ENCODE measurements around the gene CSNK2A1. TPM values are rescaled to one million over a fixed set of nuclear protein-coding genes. Genes with fewer than 3 reads are reported as not detected.

Gene CSNK2A1
- total and polyA plus RNA-seq, 2 donors (not counting 3 experiments of a cell fraction or from before 2014, with no cell fraction given): 68.4 to 142 TPM

DNA sequence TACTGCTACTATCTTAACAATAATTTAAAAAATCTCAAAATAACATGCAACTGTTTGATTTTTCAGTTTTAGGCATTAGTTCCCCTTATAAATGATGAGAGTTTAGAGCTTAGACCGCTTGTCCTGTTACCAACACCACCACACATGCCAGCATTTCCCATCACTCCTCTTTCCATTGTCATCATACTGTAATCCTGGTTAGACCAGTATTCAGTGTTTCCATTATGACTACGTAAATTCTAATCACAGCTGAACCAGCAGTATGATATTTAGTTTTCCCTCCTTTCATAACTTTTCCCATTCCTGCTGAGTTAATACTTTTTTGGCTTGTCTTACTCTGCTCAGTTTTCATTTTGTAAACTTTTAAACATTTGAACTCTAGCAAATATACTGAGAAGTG is 69.0 kb downstream of the CSNK2A1 start:
- H2AFZ ChIP-seq (ENCODE audit: low read depth, low read length): no peak overlapping the region
- H4K20me1 ChIP-seq (replicated peaks; ENCODE audit: control insufficient read depth, extremely low read depth, insufficient read depth, low read length): no peaks in the 10 kb centered on the region
- no peaks in the 10 kb centered on the region for H3K79me2 ChIP-seq (ENCODE audit: control insufficient read depth, insufficient read depth, low read length)
- peaks cover 5% of the 10 kb centered on the region for H3K4me1 ChIP-seq (ENCODE audit: control insufficient read depth, extremely low read depth, insufficient read depth, low read length)
- ChIA-PET POLR2A (no interaction called here), CTCF (no interaction called here)
- H3K27me3 ChIP-seq (ENCODE audit: control insufficient read depth in 2 of 2, insufficient read depth in 2 of 2, low read length in 2 of 2): no peaks in the 10 kb centered on the region
- DNase-seq (ENCODE audit: low read depth, low spot score) (no peak), FAIRE-seq (no peak)
- H3K27ac ChIP-seq (ENCODE audit: insufficient read depth, low read depth, low read length): no peak overlapping the region
- H3K9me1 ChIP-seq (replicated peaks; ENCODE audit: control insufficient read depth, extremely low read depth, insufficient read depth, low read length): no peaks in the 10 kb centered on the region
- dilution Hi-C loops (cut with MboI; ENCODE audit: extremely low pct_ligation_motif_present, low sequenced_read_pairs): no loop called here
- peaks cover 2 to 6% of the 10 kb centered on the region in 2 experiments for H3K36me3 ChIP-seq (ENCODE audit: control insufficient read depth in 2 of 2, extremely low read depth in 1 of 2, insufficient read depth in 2 of 2, low read length in 2 of 2)
- intact Hi-C loops (cut with micrococcal nuclease): no loop called here
- H3K4me2 ChIP-seq (ENCODE audit: insufficient read depth, low read length): no peak overlapping the region
- TF ChIP-seq JUN (IDR thresholded peaks at IDR 0.05; ENCODE audit: borderline replicate concordance, insufficient read depth, insufficient read length, low read depth) (no peak), GATA2 (IDR thresholded peaks at IDR 0.05; ENCODE audit: insufficient read depth, insufficient read length, low read depth, low read length) (no peak), FOS (IDR thresholded peaks at IDR 0.05; ENCODE audit: borderline replicate concordance, insufficient read depth, low read length) (no peak), POLR2AphosphoS5 (IDR thresholded peaks at IDR 0.05; ENCODE audit: insufficient read depth, low read depth, low read length) (no peak), MYC (IDR thresholded peaks at IDR 0.05; ENCODE audit: low read depth, low read length) (no peak), POLR2A (IDR thresholded peaks at IDR 0.05; ENCODE audit: low read depth, low read length) (no peak), EZH2 (IDR thresholded peaks at IDR 0.05; ENCODE audit: borderline replicate concordance, low read depth, low read length, severe bottlenecking) (no peak)
- TF ChIP-seq, protein P1, sequence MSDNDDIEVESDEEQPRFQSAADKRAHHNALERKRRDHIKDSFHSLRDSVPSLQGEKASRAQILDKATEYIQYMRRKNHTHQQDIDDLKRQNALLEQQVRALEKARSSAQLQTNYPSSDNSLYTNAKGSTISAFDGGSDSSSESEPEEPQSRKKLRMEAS (IDR thresholded peaks at IDR 0.05; ENCODE audit: insufficient read depth, insufficient read length): no peak
- TF ChIP-seq, protein P2, sequence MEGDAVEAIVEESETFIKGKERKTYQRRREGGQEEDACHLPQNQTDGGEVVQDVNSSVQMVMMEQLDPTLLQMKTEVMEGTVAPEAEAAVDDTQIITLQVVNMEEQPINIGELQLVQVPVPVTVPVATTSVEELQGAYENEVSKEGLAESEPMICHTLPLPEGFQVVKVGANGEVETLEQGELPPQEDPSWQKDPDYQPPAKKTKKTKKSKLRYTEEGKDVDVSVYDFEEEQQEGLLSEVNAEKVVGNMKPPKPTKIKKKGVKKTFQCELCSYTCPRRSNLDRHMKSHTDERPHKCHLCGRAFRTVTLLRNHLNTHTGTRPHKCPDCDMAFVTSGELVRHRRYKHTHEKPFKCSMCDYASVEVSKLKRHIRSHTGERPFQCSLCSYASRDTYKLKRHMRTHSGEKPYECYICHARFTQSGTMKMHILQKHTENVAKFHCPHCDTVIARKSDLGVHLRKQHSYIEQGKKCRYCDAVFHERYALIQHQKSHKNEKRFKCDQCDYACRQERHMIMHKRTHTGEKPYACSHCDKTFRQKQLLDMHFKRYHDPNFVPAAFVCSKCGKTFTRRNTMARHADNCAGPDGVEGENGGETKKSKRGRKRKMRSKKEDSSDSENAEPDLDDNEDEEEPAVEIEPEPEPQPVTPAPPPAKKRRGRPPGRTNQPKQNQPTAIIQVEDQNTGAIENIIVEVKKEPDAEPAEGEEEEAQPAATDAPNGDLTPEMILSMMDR (IDR thresholded peaks at IDR 0.05; ENCODE audit: extremely low read depth in 1 of 2, insufficient read depth in 1 of 2, low read depth in 1 of 2, low read length in 2 of 2): no peak
- H3K9me3 ChIP-seq (replicated peaks; ENCODE audit: control insufficient read depth, insufficient read depth, low read length): no peaks in the 10 kb centered on the region
- no TSS peak for BruUV-seq (replicated peaks)
- no peak overlapping the region for H3K4me3 ChIP-seq (replicated peaks in 1 of 3; ENCODE audit: insufficient read depth in 1 of 3, low read depth in 1 of 3, low read length in 3 of 3)
- no peak overlapping the region for H3K9ac ChIP-seq (replicated peaks; ENCODE audit: extremely low read depth, insufficient read depth, low read length)

All from endothelial cell of umbilical vein (primary cell).